ENCODE measurements around the gene ANO2.
A peak's percentile ranks its signal among the peaks of the same experiment; 100 is the strongest.

Gene ANO2

GRCh38 chr12:5921027-5921909 lies 23.8 kb downstream of the ANO2 start:
- no peak for DNase-seq (ENCODE audit: low read depth)
- no peak overlapping the region for H3K4me3 ChIP-seq (ENCODE audit: low read depth, low read length)
- no peak for TF ChIP-seq CTCF (conservative IDR thresholded peaks at IDR 0.05; ENCODE audit: low read depth, low read length)

- no peak for DNase-seq (ENCODE audit: low read depth)
- TF ChIP-seq CTCF (conservative IDR thresholded peaks at IDR 0.05; ENCODE audit: low read depth, low read length) = no peak
- no peak overlapping the region for H3K4me3 ChIP-seq (ENCODE audit: low read depth, low read length)
Measured at GRCh38 chr12:5916785-5917290, 28.2 kb downstream of the ANO2 start.

- no peak overlapping the region for H3K4me3 ChIP-seq (ENCODE audit: low read depth, low read length)
- no peak for TF ChIP-seq CTCF (conservative IDR thresholded peaks at IDR 0.05; ENCODE audit: low read depth, low read length)
- no peak for DNase-seq (ENCODE audit: low read depth)
Measured at GRCh38 chr12:5915511-5915910, 29.5 kb downstream of the ANO2 start.

GRCh38 chr12:5914387-5915149 lies 30.5 kb downstream of the ANO2 start:
- DNase-seq (ENCODE audit: low read depth) = no peak
- no peak for TF ChIP-seq CTCF (conservative IDR thresholded peaks at IDR 0.05; ENCODE audit: low read depth, low read length)
- H3K4me3 ChIP-seq (ENCODE audit: low read depth, low read length) = no peak overlapping the region

GRCh38 chr12:5913387-5913786 lies 31.7 kb downstream of the ANO2 start:
- H3K4me3 ChIP-seq (ENCODE audit: low read depth, low read length) = no peak overlapping the region
- DNase-seq (ENCODE audit: low read depth) = no peak
- no peak for TF ChIP-seq CTCF (conservative IDR thresholded peaks at IDR 0.05; ENCODE audit: low read depth, low read length)

- no peak for DNase-seq (ENCODE audit: low read depth)
- TF ChIP-seq CTCF (conservative IDR thresholded peaks at IDR 0.05; ENCODE audit: low read depth, low read length) = peak; percentile 36
- no peak overlapping the region for H3K4me3 ChIP-seq (ENCODE audit: low read depth, low read length)
Measured at GRCh38 chr12:5912437-5913334, 32.4 kb downstream of the ANO2 start.

Data from choroid plexus epithelial cell (primary cell).